Measurements from ENCODE around the gene LHFPL3.

Gene LHFPL3

GRCh38 chr7:104848138-104848990 lies 520.0 kb downstream of the LHFPL3 start:
- DNase-seq (ENCODE audit: low read depth): no peak
- TF ChIP-seq, protein P1, sequence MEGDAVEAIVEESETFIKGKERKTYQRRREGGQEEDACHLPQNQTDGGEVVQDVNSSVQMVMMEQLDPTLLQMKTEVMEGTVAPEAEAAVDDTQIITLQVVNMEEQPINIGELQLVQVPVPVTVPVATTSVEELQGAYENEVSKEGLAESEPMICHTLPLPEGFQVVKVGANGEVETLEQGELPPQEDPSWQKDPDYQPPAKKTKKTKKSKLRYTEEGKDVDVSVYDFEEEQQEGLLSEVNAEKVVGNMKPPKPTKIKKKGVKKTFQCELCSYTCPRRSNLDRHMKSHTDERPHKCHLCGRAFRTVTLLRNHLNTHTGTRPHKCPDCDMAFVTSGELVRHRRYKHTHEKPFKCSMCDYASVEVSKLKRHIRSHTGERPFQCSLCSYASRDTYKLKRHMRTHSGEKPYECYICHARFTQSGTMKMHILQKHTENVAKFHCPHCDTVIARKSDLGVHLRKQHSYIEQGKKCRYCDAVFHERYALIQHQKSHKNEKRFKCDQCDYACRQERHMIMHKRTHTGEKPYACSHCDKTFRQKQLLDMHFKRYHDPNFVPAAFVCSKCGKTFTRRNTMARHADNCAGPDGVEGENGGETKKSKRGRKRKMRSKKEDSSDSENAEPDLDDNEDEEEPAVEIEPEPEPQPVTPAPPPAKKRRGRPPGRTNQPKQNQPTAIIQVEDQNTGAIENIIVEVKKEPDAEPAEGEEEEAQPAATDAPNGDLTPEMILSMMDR (conservative IDR thresholded peaks at IDR 0.05; ENCODE audit: low read depth, low read length): peak; percentile 95
- no peak overlapping the region for H3K4me3 ChIP-seq (ENCODE audit: low read length)

GRCh38 chr7:104850374-104850773 lies 522.0 kb downstream of the LHFPL3 start:
- TF ChIP-seq, protein P1 (conservative IDR thresholded peaks at IDR 0.05; ENCODE audit: low read depth, low read length): no peak
- no peak for DNase-seq (ENCODE audit: low read depth)
- no peak overlapping the region for H3K4me3 ChIP-seq (ENCODE audit: low read length)

- DNase-seq (ENCODE audit: low read depth): no peak
- TF ChIP-seq, protein P1 (conservative IDR thresholded peaks at IDR 0.05; ENCODE audit: low read depth, low read length): no peak
Measured at GRCh38 chr7:104851268-104851667, 522.9 kb downstream of the LHFPL3 start.

GRCh38 chr7:104852386-104852785 lies 524.0 kb downstream of the LHFPL3 start:
- TF ChIP-seq, protein P1 (conservative IDR thresholded peaks at IDR 0.05; ENCODE audit: low read depth, low read length): no peak
- no peak overlapping the region for H3K4me3 ChIP-seq (ENCODE audit: low read length)
- no peak for DNase-seq (ENCODE audit: low read depth)

More at GRCh38 chr7:104851268-104851667, 522.9 kb downstream of the LHFPL3 start:
- no peak overlapping the region for H3K4me3 ChIP-seq (ENCODE audit: low read length)

GRCh38 chr7:104855861-104856260 lies 527.5 kb downstream of the LHFPL3 start:
- TF ChIP-seq, protein P1 (conservative IDR thresholded peaks at IDR 0.05; ENCODE audit: low read depth, low read length): no peak
- H3K4me3 ChIP-seq (ENCODE audit: low read length): no peak overlapping the region
- no peak for DNase-seq (ENCODE audit: low read depth)

GRCh38 chr7:104857458-104858425 lies 529.3 kb downstream of the LHFPL3 start:
- no peak overlapping the region for H3K4me3 ChIP-seq (ENCODE audit: low read length)
- DNase-seq (ENCODE audit: low read depth): no peak
- TF ChIP-seq, protein P1 (conservative IDR thresholded peaks at IDR 0.05; ENCODE audit: low read depth, low read length): no peak

All from retinal pigment epithelial cell (primary cell).